ENCODE measurements around the gene ADCY4. TPM values are rescaled to one million over a fixed set of nuclear protein-coding genes. Genes with fewer than 3 reads are reported as not detected.

Gene ADCY4
- total and polyA plus RNA-seq, 10 of the 15 experiments (the other 5 are each of a cell fraction or from before 2014, with no cell fraction given) = 0.05 to 0.87 (median 0.21) TPM; not detected in 1

DNA sequence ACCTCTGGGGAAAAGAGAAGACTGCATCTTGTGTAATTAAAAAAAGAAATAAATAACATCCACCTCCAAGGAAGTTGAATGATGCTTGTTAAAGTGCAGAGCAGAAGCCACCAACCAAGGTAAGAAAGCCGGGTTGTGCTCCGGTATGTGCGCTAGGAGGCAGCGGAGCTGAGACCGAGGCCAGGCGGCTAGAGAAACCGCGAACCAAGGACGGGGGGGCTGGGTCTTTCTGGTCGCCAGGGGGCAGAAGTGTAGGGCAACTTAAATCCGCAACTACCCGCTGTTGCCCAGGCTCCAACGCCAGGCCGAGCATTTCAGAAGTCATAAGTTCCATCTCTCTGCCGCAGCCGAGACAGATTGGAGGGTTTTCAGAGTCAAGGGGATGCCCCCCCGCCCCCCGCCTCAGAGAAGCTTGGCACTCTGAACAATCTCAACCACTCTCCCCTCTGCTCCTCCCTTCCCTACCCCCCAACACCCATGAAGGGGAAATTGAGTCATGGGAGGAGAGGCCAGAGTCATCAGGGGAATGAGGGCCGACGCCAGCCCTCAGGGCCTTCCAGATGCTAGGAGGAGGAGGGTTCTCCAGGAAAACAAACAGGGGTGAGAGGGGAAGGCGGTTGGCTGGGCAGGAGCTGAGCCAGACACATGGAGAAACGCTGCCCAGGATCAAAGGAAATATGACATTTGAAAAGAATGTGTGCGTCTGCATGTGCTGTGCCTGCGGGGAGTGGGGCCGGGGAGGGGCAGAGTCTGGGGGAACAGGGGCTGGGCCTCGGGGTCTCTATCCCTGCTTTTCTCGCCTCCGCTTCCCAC lies 30.9 kb upstream of the ADCY4 start:
- FAIRE-seq (peak; percentile 90), DNase-seq (ENCODE audit: low read depth, low spot score) (peak; percentile 38), ATAC-seq (peak; percentile 63)
- peaks cover 1 to 6% of the 10 kb centered on the region in 2 experiments for H3K27me3 ChIP-seq (replicated peaks in 1 of 2; ENCODE audit: control insufficient read depth in 2 of 2, insufficient read depth in 2 of 2, low read length in 1 of 2)
- H3K9me3 ChIP-seq (replicated peaks; ENCODE audit: control insufficient read depth, insufficient read depth, low read length) = no peaks in the 10 kb centered on the region
- H3K4me3 ChIP-seq = peak overlapping the region; percentile 31; the same call in 1 of the 2 replicates
- H3K79me2 ChIP-seq (ENCODE audit: control insufficient read depth, insufficient read depth, low read length) = no peaks in the 10 kb centered on the region
- H3K4me1 ChIP-seq (ENCODE audit: control insufficient read depth, insufficient read depth, low read length) = peaks cover 16% of the 10 kb centered on the region
- no peaks in the 10 kb centered on the region for H3K36me3 ChIP-seq (ENCODE audit: control insufficient read depth in 2 of 2, insufficient read depth in 2 of 2, low read length in 1 of 2)
- ChIA-PET POLR2A (interaction anchor here (0.6 to 2.3 kb wide), 21 partner anchors 9 to 609 kb away, joined by 3 to 61 read pairs (median 4); partner anchors contain the start of genes CBLN3, DCAF11, KHNYN and NRL), SMC1A (ENCODE audit: uncharacterized antibody, unreplicated experiment) (interaction anchor here (0.6 to 2.3 kb wide), 19 partner anchors 8 to 423 kb away, joined by 3 to 79 read pairs (median 5); partner anchors contain the start of genes CBLN3, KHNYN, RIPK3 and SDR39U1), RAD21 (ENCODE audit: unreplicated experiment) (interaction anchor here (0.6 to 2.3 kb wide), 17 partner anchors 17 to 154 kb away, joined by 3 to 122 read pairs (median 5); partner anchors contain the start of genes ADCY4, CBLN3, DHRS1 and KHNYN), CTCF (interaction anchor here (0.7 to 2.3 kb wide), 28 partner anchors 8 to 115 kb away, joined by 3 to 163 read pairs (median 4); partner anchors contain the start of genes ADCY4, CBLN3, CIDEB and DHRS1)
- BruUV-seq (replicated peaks) = TSS peak; percentile 91
- H2AFZ ChIP-seq (ENCODE audit: control insufficient read depth, low read depth, low read length) = peak overlapping the region; percentile 28; the same call in 1 of the 2 replicates
- WGBS (ENCODE audit: insufficient coverage, insufficient replicate concordance, low lambda C conversion rate, missing lambda C conversion rate) = 15% methylated on average over 24 of the region's 28 CpGs
- no peak overlapping the region for H3K27ac ChIP-seq (ENCODE audit: control insufficient read depth, insufficient read depth)
- H3K9ac ChIP-seq (ENCODE audit: control insufficient read depth, insufficient read depth, low read length) = no peak overlapping the region; the same call in 1 of the 2 replicates
- H4K20me1 ChIP-seq (ENCODE audit: control insufficient read depth, insufficient read depth) = no peaks in the 10 kb centered on the region
- intact Hi-C loops (cut with micrococcal nuclease; ENCODE audit: unreplicated experiment) = loop anchor here (1.0 to 5.0 kb wide), 3 partner anchors 34 to 65 kb away; no protein-coding TSS in a partner anchor
- in situ Hi-C loops (cut with MboI) = loop anchor here (5.0 kb wide), 1 partner anchor 66 kb away; no protein-coding TSS in a partner anchor
- H3K4me2 ChIP-seq (ENCODE audit: control insufficient read depth, insufficient read depth) = peak overlapping the region; percentile 83
- TF ChIP-seq IKZF1 (conservative IDR thresholded peaks at IDR 0.05) (0 out of 2 replicates have a peak, but pooled peaks have one; percentile 17), ATF7 (IDR thresholded peaks at IDR 0.05; ENCODE audit: low read depth) (0 out of 2 replicates have a peak, but pooled peaks have one; percentile 10), RUNX3 (IDR thresholded peaks at IDR 0.05; ENCODE audit: low read length) (peak; percentile 86), FOXM1 (IDR thresholded peaks at IDR 0.05; ENCODE audit: low read depth, low read length) (0 out of 2 replicates have a peak, but pooled peaks have one; percentile 13), NBN (IDR thresholded peaks at IDR 0.05) (peak; percentile 30), CBFB (IDR thresholded peaks at IDR 0.05; ENCODE audit: low read depth) (peak; percentile 56; the same call in 1 of the 2 replicates), ZNF207 (IDR thresholded peaks at IDR 0.05; ENCODE audit: borderline replicate concordance) (no peak), TARDBP (IDR thresholded peaks at IDR 0.05; ENCODE audit: borderline replicate concordance) (no peak)
- TF ChIP-seq, protein P1, sequence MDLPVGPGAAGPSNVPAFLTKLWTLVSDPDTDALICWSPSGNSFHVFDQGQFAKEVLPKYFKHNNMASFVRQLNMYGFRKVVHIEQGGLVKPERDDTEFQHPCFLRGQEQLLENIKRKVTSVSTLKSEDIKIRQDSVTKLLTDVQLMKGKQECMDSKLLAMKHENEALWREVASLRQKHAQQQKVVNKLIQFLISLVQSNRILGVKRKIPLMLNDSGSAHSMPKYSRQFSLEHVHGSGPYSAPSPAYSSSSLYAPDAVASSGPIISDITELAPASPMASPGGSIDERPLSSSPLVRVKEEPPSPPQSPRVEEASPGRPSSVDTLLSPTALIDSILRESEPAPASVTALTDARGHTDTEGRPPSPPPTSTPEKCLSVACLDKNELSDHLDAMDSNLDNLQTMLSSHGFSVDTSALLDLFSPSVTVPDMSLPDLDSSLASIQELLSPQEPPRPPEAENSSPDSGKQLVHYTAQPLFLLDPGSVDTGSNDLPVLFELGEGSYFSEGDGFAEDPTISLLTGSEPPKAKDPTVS (IDR thresholded peaks at IDR 0.05; ENCODE audit: low read depth, low read length) = no peak
- TF ChIP-seq, protein P2, sequence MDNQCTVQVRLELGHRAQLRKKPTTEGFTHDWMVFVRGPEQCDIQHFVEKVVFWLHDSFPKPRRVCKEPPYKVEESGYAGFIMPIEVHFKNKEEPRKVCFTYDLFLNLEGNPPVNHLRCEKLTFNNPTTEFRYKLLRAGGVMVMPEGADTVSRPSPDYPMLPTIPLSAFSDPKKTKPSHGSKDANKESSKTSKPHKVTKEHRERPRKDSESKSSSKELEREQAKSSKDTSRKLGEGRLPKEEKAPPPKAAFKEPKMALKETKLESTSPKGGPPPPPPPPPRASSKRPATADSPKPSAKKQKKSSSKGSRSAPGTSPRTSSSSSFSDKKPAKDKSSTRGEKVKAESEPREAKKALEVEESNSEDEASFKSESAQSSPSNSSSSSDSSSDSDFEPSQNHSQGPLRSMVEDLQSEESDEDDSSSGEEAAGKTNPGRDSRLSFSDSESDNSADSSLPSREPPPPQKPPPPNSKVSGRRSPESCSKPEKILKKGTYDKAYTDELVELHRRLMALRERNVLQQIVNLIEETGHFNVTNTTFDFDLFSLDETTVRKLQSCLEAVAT (IDR thresholded peaks at IDR 0.05) = 0 out of 2 replicates have a peak, but pooled peaks have one; percentile 36
- TF ChIP-seq, protein P3, sequence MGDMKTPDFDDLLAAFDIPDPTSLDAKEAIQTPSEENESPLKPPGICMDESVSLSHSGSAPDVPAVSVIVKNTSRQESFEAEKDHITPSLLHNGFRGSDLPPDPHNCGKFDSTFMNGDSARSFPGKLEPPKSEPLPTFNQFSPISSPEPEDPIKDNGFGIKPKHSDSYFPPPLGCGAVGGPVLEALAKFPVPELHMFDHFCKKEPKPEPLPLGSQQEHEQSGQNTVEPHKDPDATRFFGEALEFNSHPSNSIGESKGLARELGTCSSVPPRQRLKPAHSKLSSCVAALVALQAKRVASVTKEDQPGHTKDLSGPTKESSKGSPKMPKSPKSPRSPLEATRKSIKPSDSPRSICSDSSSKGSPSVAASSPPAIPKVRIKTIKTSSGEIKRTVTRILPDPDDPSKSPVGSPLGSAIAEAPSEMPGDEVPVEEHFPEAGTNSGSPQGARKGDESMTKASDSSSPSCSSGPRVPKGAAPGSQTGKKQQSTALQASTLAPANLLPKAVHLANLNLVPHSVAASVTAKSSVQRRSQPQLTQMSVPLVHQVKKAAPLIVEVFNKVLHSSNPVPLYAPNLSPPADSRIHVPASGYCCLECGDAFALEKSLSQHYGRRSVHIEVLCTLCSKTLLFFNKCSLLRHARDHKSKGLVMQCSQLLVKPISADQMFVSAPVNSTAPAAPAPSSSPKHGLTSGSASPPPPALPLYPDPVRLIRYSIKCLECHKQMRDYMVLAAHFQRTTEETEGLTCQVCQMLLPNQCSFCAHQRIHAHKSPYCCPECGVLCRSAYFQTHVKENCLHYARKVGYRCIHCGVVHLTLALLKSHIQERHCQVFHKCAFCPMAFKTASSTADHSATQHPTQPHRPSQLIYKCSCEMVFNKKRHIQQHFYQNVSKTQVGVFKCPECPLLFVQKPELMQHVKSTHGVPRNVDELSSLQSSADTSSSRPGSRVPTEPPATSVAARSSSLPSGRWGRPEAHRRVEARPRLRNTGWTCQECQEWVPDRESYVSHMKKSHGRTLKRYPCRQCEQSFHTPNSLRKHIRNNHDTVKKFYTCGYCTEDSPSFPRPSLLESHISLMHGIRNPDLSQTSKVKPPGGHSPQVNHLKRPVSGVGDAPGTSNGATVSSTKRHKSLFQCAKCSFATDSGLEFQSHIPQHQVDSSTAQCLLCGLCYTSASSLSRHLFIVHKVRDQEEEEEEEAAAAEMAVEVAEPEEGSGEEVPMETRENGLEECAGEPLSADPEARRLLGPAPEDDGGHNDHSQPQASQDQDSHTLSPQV (IDR thresholded peaks at IDR 0.05) = peak; percentile 72; the same call in 1 of the 2 replicates
- TF ChIP-seq, protein P4, sequence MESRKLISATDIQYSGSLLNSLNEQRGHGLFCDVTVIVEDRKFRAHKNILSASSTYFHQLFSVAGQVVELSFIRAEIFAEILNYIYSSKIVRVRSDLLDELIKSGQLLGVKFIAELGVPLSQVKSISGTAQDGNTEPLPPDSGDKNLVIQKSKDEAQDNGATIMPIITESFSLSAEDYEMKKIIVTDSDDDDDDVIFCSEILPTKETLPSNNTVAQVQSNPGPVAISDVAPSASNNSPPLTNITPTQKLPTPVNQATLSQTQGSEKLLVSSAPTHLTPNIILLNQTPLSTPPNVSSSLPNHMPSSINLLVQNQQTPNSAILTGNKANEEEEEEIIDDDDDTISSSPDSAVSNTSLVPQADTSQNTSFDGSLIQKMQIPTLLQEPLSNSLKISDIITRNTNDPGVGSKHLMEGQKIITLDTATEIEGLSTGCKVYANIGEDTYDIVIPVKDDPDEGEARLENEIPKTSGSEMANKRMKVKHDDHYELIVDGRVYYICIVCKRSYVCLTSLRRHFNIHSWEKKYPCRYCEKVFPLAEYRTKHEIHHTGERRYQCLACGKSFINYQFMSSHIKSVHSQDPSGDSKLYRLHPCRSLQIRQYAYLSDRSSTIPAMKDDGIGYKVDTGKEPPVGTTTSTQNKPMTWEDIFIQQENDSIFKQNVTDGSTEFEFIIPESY (IDR thresholded peaks at IDR 0.05) = peak; percentile 38; the same call in 1 of the 2 replicates
